Measurements from ENCODE around the gene NXN. TPM values are rescaled to one million over a fixed set of nuclear protein-coding genes. Genes with fewer than 3 reads are reported as not detected.
"Not testable (repeated sequence)": the region's sequence is repeated elsewhere in the genome, so short reads cannot be mapped to it uniquely, and the experiment has no call there.

Gene NXN
- total RNA-seq, 4 donors from 2014 or later = 11.3 to 51.6 (median 31.8) TPM

DNA sequence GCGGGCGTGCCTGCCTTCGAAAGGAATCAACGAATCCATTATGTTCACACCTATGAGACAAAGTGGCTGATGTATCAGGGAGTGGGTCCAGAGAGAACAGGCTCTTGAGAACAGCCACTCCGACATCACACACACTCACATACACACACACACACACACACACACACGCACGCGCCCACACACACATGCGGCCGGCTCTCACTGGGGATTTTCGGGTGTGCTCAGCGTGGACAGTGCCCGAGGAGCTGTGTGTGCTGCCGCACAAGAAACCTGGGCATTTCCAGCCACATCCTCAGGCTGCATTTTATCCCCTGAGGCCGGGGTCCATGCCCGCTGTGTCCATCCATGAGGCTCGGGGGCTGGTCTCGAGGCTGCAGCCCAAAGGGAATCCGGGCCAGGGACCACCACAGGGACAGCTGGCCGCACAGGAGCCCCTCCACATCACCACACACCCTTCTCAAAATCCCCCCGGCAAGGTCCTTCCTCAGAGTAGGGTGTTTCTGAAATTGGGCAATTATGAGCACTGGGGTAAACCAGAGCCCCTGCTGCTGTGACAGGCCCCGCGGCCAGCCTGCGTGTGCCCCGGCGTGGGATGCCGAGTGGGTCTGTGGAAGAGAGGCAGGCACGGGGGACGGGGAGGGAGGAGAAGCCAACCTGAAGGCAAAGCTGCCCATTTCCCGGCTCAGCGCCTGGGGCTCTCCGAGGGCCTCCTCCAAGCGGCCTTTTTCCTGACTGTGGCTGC is 172.6 kb downstream of the NXN start:
- no peak overlapping the region for H3K4me3 ChIP-seq (ENCODE audit: low read depth, poor library complexity, severe bottlenecking)
- intact Hi-C loops (cut with DNase I; ENCODE audit: low total_unique reads) = no loop called here
- no peak for DNase-seq (ENCODE audit: low spot score in 2 of 2)
- TF ChIP-seq POLR2A (IDR thresholded peaks at IDR 0.05) = no peak
- TF ChIP-seq, protein P1, sequence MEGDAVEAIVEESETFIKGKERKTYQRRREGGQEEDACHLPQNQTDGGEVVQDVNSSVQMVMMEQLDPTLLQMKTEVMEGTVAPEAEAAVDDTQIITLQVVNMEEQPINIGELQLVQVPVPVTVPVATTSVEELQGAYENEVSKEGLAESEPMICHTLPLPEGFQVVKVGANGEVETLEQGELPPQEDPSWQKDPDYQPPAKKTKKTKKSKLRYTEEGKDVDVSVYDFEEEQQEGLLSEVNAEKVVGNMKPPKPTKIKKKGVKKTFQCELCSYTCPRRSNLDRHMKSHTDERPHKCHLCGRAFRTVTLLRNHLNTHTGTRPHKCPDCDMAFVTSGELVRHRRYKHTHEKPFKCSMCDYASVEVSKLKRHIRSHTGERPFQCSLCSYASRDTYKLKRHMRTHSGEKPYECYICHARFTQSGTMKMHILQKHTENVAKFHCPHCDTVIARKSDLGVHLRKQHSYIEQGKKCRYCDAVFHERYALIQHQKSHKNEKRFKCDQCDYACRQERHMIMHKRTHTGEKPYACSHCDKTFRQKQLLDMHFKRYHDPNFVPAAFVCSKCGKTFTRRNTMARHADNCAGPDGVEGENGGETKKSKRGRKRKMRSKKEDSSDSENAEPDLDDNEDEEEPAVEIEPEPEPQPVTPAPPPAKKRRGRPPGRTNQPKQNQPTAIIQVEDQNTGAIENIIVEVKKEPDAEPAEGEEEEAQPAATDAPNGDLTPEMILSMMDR (IDR thresholded peaks at IDR 0.05) = no peak
- WGBS, 2 donors = 86 to 89% methylated on average over 25 to 33 of the region's 33 CpGs

GRCh38 chr17:806346-806745 is 173.2 kb downstream of the NXN start:
- intact Hi-C loops (cut with DNase I; ENCODE audit: low total_unique reads) = no loop called here
- H3K4me3 ChIP-seq (ENCODE audit: low read depth, poor library complexity, severe bottlenecking) = no peak overlapping the region
- TF ChIP-seq, protein P1 (IDR thresholded peaks at IDR 0.05) = no peak
- no peak for TF ChIP-seq POLR2A (IDR thresholded peaks at IDR 0.05)
- DNase-seq (ENCODE audit: low spot score in 2 of 2) = no peak
- WGBS, 2 donors = 83 to 89% methylated on average over 13 of the region's 13 CpGs

DNA sequence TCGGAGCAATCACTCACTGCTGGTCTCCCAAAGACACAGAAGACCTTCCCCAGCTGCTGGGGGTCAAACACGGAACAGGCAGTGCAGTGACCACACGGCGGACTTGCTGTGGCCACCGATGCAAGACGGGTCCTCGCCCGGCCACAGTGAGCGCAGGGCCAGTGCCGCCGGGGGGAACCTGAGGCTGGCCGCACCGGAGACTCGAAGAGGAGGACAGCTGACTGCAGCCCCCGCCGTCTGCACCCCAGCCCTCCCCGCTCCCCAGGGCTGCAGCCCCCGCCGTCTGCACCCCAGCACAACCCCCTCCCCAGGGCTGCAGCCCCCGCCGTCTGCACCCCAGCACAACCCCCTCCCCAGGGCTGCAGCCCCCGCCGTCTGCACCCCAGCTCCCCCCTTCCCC is 173.7 kb downstream of the NXN start:
- H3K4me3 ChIP-seq (ENCODE audit: low read depth, poor library complexity, severe bottlenecking); DNase-seq (ENCODE audit: low spot score in 2 of 2); intact Hi-C loops (cut with DNase I; ENCODE audit: low total_unique reads): not testable (repeated sequence)
- WGBS, 2 donors = 91 to 93% methylated on average over 19 of the region's 23 CpGs

GRCh38 chr17:804541-805435 is 174.8 kb downstream of the NXN start:
- TF ChIP-seq POLR2A (IDR thresholded peaks at IDR 0.05) = no peak
- TF ChIP-seq, protein P1 (IDR thresholded peaks at IDR 0.05) = no peak
- no peak for DNase-seq (ENCODE audit: low spot score in 2 of 2)
- WGBS, 2 donors = 72 to 77% methylated on average over 26 to 30 of the region's 41 CpGs
- intact Hi-C loops (cut with DNase I; ENCODE audit: low total_unique reads) = no loop called here
- no peak overlapping the region for H3K4me3 ChIP-seq (ENCODE audit: low read depth, poor library complexity, severe bottlenecking)

DNA sequence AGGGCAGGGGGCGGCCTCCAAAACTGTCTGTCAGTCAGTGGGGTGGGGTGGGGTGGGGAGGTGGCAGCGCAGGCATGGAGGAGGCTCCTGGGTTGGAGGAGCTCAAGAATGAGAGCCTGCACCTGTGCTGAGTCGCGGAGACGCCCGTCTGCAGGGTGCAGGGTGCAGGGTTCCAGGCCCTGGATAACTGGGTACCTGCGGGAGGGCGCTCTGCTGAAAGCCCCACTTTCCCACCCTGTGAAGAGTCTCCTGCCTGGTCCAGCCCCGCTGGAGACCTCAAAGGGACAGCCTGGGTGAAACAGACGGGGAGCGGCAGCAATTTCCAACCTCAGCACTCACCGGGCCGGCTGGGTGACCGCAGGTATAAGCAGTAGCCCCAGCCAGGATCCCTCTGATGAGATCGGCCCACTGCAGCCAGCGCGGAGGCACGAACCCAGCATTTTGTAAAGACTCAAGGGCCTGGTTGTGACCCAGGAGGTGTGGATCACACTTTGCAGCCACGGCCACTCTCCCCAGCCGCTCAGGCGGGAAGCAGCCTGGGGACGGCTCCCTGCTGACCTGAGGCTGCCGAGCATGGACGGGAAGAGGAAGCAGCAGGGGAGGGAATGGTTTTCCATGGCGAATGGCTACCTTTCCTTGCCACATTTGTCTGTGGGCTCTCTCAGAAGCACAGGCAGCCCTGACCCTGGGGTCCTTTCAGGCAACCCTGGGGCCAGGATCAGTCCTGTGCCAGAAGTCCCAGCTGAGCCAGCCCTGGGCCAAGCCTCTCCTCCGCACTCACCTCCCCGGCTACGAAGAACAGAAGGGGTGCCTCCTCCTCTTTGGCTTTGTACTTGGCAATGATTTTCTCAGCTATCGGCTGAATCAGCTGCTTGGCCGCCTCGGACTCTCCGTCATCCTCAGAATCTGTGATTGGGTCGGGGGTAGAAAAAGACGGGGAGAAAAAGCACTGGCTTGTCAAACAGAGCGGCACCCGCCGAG is 176.4 kb downstream of the NXN start:
- intact Hi-C loops (cut with DNase I; ENCODE audit: low total_unique reads) = no loop called here
- H3K4me3 ChIP-seq (ENCODE audit: low read depth, poor library complexity, severe bottlenecking) = no peak overlapping the region
- TF ChIP-seq POLR2A (IDR thresholded peaks at IDR 0.05) = no peak
- TF ChIP-seq, protein P1 (IDR thresholded peaks at IDR 0.05) = no peak
- DNase-seq (ENCODE audit: low spot score in 2 of 2) = no peak
- 89 to 92% methylated on average over 33 to 36 of the region's 37 CpGs for WGBS, 2 donors
